HL-60 (cell line): Measurements from ENCODE around the gene LINC01488.

Experiments
- DNase-seq, 2 experiments: peaks; one replicate each; pipeline ENCODE4 v3.0.0-alpha.2; 2010 to 2020; ENCODE audit warnings: low read depth in 1 of 2, low spot score in 1 of 2
- H3K27ac ChIP-seq: fragments of 250-450 bp; sonication (Bioruptor Pico); replicated peaks from 2 replicates; pipeline ENCODE4 v1.5.1; 2020; ENCODE audit warnings: mild to moderate bottlenecking, moderate library complexity
- H3K27me3 ChIP-seq: fragments of 250-450 bp; sonication (Bioruptor Pico); 2 replicates; pipeline ENCODE4 v1.5.1; 2021; ENCODE audit warnings: mild to moderate bottlenecking, moderate library complexity; ENCODE audit not compliant: insufficient read depth, poor library complexity, severe bottlenecking
- H3K4me3 ChIP-seq: replicated peaks from 2 replicates; pipeline ENCODE4 v1.5.1; 2011; ENCODE audit warnings: mild to moderate bottlenecking, control low read depth, low read length; ENCODE audit not compliant: insufficient read depth
- CTCF ChIP-seq: IDR thresholded peaks from one replicate; pipeline ENCODE4 v1.5.1; 2011; ENCODE audit warnings: low read length, control low read depth, inconsistent platforms; ENCODE audit not compliant: insufficient read depth
- GABPA ChIP-seq: IDR thresholded peaks from 2 replicates; pipeline ENCODE4 v1.6.1; 2012; ENCODE audit warnings: low read depth
- POLR2AphosphoS5 ChIP-seq: IDR thresholded peaks from 2 replicates; pipeline ENCODE4 v1.6.1; 2012; ENCODE audit warnings: low read depth
- REST ChIP-seq: IDR thresholded peaks from 2 replicates; pipeline ENCODE4 v1.6.1; 2012; ENCODE audit warnings: low read depth; ENCODE audit not compliant: insufficient replicate concordance
- SPI1 ChIP-seq: IDR thresholded peaks from 2 replicates; pipeline ENCODE4 v1.6.1; 2012; ENCODE audit warnings: low read depth, mild to moderate bottlenecking, borderline replicate concordance

LINC01488 gene

GRCh38 chr11:69471729-69472540 is 9.5 kb upstream of the LINC01488 start:
- H3K27me3 ChIP-seq = no peaks in the 10 kb centered on the region
- no peak for DNase-seq
- H3K27ac ChIP-seq = no peak overlapping the region
- H3K4me3 ChIP-seq = no peak overlapping the region
- no peak for TF ChIP-seq GABPA
- TF ChIP-seq REST = no peak
- TF ChIP-seq POLR2AphosphoS5 = no peak
- TF ChIP-seq CTCF = no peak
- no peak for TF ChIP-seq SPI1

GRCh38 chr11:69472541-69473275 is 8.8 kb upstream of the LINC01488 start:
- no peak for DNase-seq
- Histone ChIP-seq H3K27ac (no peak overlapping the region), H3K4me3 (no peak overlapping the region), H3K27me3 (no peaks in the 10 kb centered on the region)
- TF ChIP-seq CTCF (no peak), SPI1 (no peak), REST (no peak), GABPA (no peak)

GRCh38 chr11:69473276-69473845 is 8.1 kb upstream of the LINC01488 start:
- TF ChIP-seq SPI1 (no peak), CTCF (no peak), POLR2AphosphoS5 (no peak), GABPA (no peak), REST (no peak)
- H3K4me3 ChIP-seq = no peak overlapping the region
- H3K27me3 ChIP-seq = no peaks in the 10 kb centered on the region
- H3K27ac ChIP-seq = no peak overlapping the region
- DNase-seq = no peak
